HG03565 (cell line): Measurements from ENCODE around the gene FLT3.
"Not testable (repeated sequence)": the region's sequence is repeated elsewhere in the genome, so short reads cannot be mapped to it uniquely, and the experiment has no call there.

ENCODE experiments used
- ATAC-seq: cut with Tn5 transposase; IDR thresholded peaks from one replicate; pipeline ENCODE4 v1.9.1; 2021; ENCODE audit warnings: mild to moderate bottlenecking, moderate library complexity; ENCODE audit not compliant: unreplicated experiment

The FLT3 gene

GRCh38 chr13:28005016-28005415 is 95.4 kb downstream of the FLT3 start:
- not testable (repeated sequence) for ATAC-seq

GRCh38 chr13:28002886-28003698 is 97.3 kb downstream of the FLT3 start:
- ATAC-seq, result no peak

- ATAC-seq, result no peak
These were observed 98.4 kb downstream of the FLT3 start for GRCh38 chr13:28001837-28002473.

- ATAC-seq, result no peak
These were observed 99.3 kb downstream of the FLT3 start for GRCh38 chr13:28001049-28001448.

- ATAC-seq, result no peak
These were observed 99.8 kb downstream of the FLT3 start for GRCh38 chr13:28000567-28000966.

GRCh38 chr13:27997904-27998522 is 102.4 kb downstream of the FLT3 start:
- peak; percentile 51 for ATAC-seq

GRCh38 chr13:27991881-27992280 is 108.5 kb downstream of the FLT3 start:
- ATAC-seq, result no peak

GRCh38 chr13:27988520-27988919 is 111.9 kb downstream of the FLT3 start, which contains the start of gene URAD:
Gene URAD (minus strand): TSS chr13:27988693. CDS start chr13:27988637, 56 bp downstream.
- no peak for ATAC-seq

- no peak for ATAC-seq
These were observed 114.8 kb downstream of the FLT3 start for GRCh38 chr13:27985600-27985999.

GRCh38 chr13:27982361-27982760 is 118.0 kb downstream of the FLT3 start:
- no peak for ATAC-seq

GRCh38 chr13:27981006-27981708 is 119.2 kb downstream of the FLT3 start:
- ATAC-seq, result no peak

- ATAC-seq, result no peak
These were observed 119.9 kb downstream of the FLT3 start for GRCh38 chr13:27980280-27980998.

- no peak for ATAC-seq
These were observed 120.6 kb downstream of the FLT3 start for GRCh38 chr13:27979765-27980279.

GRCh38 chr13:27979001-27979643 is 121.3 kb downstream of the FLT3 start:
- ATAC-seq, result no peak

- ATAC-seq, result no peak
These were observed 121.9 kb downstream of the FLT3 start for GRCh38 chr13:27978301-27978968.

- no peak for ATAC-seq
These were observed 122.7 kb downstream of the FLT3 start for GRCh38 chr13:27977476-27978300.

GRCh38 chr13:27976362-27977091 is 123.8 kb downstream of the FLT3 start:
- no peak for ATAC-seq
